ENCODE measurements around the gene HNRNPA3. TPM values are rescaled to one million over a fixed set of nuclear protein-coding genes. Genes with fewer than 3 reads are reported as not detected.

HNRNPA3 gene
- total and polyA plus RNA-seq, 2 experiments from 2014 or later: 151 to 290 TPM

GRCh38 chr2:177190941-177191340, 21.7 kb upstream of the HNRNPA3 start:
- no peaks in the 10 kb centered on the region for H3F3A ChIP-seq (replicated peaks; ENCODE audit: low read depth)
- no peaks in the 10 kb centered on the region for H3K27me3 Mint-ChIP-seq (ENCODE audit: insufficient read depth, low read depth, poor library complexity)

More at GRCh38 chr2:177190941-177191340, 21.7 kb upstream of the HNRNPA3 start:
- no peak overlapping the region for H3K27ac ChIP-seq (ENCODE audit: low read depth)
- H4K20me1 ChIP-seq (replicated peaks; ENCODE audit: insufficient read depth): no peaks in the 10 kb centered on the region
- no peak overlapping the region for H2AFZ ChIP-seq
- 0 out of 2 replicates have a peak, but pooled peaks cover 7% of the 10 kb centered on the region for H3K4me1 ChIP-seq (ENCODE audit: insufficient read depth)
- Mint-ChIP-seq H3K27ac (no peak overlapping the region), H3K4me1 (peaks cover 5% of the 10 kb centered on the region), H3K36me3 (ENCODE audit: low read depth) (0 out of 3 replicates have a peak, but pooled peaks cover 2% of the 10 kb centered on the region), H3K9me3 (no peaks in the 10 kb centered on the region), H3K4me3 (no peak overlapping the region)
- no peak for ATAC-seq
- no peak for DNase-seq (ENCODE audit: low spot score)
- no peaks in the 10 kb centered on the region for H3K36me3 ChIP-seq (ENCODE audit: insufficient read depth)
- H3K79me2 ChIP-seq (replicated peaks; ENCODE audit: insufficient read depth): no peaks in the 10 kb centered on the region
- TF ChIP-seq ZNF462 (CRISPR knock-in tag; IDR thresholded peaks at IDR 0.05) (no peak), ZNF114 (CRISPR knock-in tag; IDR thresholded peaks at IDR 0.05) (no peak), EZH2phosphoT487 (IDR thresholded peaks at IDR 0.05; ENCODE audit: unreplicated experiment) (no peak), EZH2 (IDR thresholded peaks at IDR 0.05; ENCODE audit: low read depth, unreplicated experiment) (no peak), JUNB (IDR thresholded peaks at IDR 0.05; ENCODE audit: unreplicated experiment) (no peak), CREB1 (CRISPR knock-in tag; IDR thresholded peaks at IDR 0.05; ENCODE audit: low read depth) (no peak), REST (IDR thresholded peaks at IDR 0.05; ENCODE audit: unreplicated experiment) (no peak)
- no peak overlapping the region for H3K4me2 ChIP-seq
- H3K9me2 ChIP-seq (ENCODE audit: insufficient read depth): no peaks in the 10 kb centered on the region
- H3K4me3 ChIP-seq: no peak overlapping the region
- no peaks in the 10 kb centered on the region for H3K27me3 ChIP-seq (ENCODE audit: insufficient read depth)
